ENCODE results near the gene USP9Y.

The USP9Y gene

GRCh38 chrY:12808046-12808445 is 107.0 kb downstream of the USP9Y start:
- DNase-seq: no peak

- DNase-seq: peak; percentile 1
These were observed 108.0 kb downstream of the USP9Y start for GRCh38 chrY:12809034-12809433.

- DNase-seq: no peak
These were observed 122.4 kb downstream of the USP9Y start for GRCh38 chrY:12823408-12823807.

- DNase-seq: no peak
These were observed 125.8 kb downstream of the USP9Y start for GRCh38 chrY:12826791-12827190.

GRCh38 chrY:12833284-12833683 is 132.3 kb downstream of the USP9Y start:
- DNase-seq: no peak

DNA sequence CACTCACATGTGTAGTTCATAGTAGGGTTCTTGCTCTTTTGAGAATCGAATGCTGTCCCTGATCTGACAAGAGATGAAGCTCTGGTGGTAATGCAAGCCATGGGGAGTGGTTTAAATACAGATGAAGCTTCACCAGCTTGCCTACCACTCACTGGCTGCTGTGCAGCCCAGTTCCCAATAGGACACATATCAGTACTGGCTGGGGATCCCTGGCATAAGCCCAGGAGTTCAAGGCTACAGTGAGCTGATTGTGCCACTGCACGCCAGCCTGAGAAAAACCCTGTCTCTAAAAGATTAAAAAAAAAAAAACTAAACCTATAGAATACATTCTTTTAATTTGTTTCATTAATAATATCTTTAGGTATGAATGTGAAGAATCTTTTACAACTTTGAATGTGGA is 136.5 kb downstream of the USP9Y start:
- DNase-seq: no peak

- DNase-seq: no peak
These were observed 140.3 kb downstream of the USP9Y start for GRCh38 chrY:12841368-12841767.

DNA sequence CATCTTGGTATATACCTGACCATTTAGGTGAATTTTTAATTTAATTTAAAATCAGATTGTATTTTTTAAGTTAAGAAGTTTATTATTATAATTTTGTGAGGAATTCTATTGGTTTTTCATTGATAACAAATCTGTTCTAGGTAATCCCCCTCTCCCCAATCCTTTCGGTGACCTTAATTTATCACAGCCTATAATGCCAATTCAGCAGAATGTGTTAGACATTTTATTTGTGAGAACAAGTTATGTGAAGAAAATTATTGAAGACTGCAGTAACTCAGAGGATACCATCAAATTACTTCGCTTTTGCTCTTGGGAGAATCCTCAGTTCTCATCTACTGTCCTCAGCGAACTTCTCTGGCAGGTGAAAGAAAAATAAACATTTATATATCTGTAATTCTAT is 145.8 kb downstream of the USP9Y start:
- DNase-seq: no peak

DNA sequence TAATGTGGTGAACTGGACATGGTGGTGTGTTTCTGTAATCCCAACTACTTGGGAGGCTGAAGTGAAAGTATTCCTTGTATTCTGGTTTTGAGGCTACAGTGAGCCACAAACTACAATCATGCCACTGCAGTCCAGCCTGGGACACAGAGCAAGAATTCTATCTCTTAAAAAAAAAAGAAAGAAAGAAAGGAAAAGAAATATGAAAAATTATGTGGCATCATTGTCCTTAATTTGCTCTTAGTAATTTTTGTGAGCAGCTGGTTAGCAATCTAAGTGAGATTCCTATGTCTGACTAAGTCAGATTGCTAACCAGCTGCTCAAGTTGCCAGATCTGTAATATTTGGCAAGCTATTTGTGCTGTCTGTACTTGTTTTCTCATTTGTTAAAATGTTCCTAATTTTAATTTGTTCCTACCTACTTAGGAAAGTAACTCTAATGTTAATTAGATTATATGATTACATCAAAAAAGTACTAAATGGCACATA is 154.8 kb downstream of the USP9Y start:
- DNase-seq: no peak

DNA sequence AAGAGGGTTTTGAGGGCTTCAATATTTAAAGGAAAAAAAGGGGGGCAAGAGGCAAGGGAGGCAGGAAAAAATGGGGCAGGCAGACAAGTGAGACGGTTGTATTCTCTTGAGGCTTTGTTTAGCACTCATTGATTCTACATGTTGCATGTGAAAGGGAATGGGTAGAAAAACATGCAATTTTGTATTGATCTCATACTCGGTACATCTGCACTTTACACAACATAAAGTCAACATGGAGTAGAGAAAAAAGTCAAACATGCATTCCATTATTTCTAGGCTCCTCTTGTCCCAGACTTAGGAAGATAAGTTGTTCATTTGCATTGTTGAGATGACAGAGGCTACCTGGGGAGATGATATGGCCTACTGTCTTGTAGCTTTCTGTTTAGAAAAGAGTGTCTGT is 166.9 kb downstream of the USP9Y start:
- no peak for DNase-seq

DNA sequence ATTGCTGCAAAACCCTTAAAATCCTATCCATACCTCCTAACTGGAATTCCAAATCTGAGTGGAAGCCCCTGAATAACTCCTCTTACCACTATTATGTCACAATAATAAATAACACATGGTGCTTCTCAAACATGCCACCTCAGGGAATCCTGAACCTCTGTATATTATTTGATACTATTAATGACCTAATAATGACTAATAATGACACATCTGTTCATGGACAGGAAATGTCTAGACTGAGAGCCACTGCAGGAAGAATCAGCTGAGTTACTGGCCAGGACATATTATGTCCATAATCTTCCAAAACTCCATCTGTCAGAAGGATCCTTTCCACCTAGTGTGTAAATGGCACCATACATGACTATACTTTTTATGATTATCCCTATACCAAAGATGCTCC is 195.9 kb downstream of the USP9Y start:
- no peak for DNase-seq

DNA sequence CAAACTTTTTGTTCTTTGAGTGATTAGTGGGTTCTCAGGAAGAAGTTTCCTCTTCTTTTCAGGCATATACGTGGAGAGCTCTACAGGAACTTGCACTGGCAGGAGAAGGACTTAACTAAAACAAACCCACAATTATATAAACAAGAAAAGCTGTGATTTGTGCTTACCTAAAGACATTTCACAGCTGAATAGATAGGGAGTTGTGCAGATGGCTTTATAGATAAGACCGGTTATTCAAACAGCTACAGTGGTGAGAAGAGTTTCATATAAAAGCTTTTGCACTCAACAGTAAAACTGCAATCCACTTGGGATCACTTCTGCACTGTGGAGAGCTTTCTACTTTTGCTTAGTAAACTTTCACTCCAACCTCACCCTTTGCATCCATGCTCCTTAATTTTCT is 197.6 kb downstream of the USP9Y start:
- no peak for DNase-seq

DNA sequence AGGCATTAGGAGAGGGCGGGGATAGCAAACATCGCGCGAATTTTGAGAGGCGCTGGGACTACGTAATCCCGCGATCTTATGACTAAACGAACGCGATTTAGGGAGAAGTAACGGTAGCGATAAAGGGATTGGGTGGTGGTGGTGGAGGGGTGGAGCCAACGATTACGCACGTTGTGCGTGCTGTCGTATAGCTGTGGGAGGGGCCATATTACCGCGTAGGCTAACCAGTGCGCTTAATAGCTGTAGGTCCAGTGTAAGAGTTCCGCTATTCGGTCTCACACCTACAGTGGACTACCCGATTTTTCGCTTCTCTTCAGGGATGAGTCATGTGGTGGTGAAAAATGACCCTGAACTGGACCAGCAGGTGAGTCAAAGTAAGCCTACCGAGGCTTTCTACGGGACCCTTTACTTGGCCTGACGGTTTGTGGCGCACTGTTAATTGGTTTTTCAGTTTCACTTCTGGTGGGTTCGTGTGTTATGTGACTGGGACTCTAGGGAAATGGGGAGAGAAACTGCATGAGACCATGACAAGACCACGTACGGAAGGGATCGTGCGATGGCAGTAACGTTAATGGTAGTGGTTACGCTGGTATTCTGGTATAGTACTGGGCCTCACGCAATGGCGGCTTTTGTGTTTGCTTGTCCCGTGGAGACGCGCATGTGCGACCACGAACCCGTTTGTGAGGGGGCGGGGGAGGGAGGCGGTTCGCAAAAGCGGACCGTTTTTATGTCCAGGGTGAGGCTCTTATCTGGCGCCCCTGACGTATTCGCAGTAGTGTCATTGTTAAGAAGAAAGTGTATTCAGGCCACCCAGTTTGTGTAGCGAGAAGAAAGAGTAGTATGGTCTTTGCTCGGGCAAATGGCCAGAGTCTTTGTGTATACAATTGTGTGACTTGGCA is 203.8 kb downstream of the USP9Y start, which contains the start of gene DDX3Y:
Gene DDX3Y, plus strand, starts transcription at position 251 of the 899 bp plus-strand sequence. Its CDS starts 69 bp downstream, at position 320.
- peak; percentile 94 for DNase-seq

GRCh38 chrY:12905517-12905872 is 204.5 kb downstream of the USP9Y start:
- DNase-seq: peak; percentile 72

DNA sequence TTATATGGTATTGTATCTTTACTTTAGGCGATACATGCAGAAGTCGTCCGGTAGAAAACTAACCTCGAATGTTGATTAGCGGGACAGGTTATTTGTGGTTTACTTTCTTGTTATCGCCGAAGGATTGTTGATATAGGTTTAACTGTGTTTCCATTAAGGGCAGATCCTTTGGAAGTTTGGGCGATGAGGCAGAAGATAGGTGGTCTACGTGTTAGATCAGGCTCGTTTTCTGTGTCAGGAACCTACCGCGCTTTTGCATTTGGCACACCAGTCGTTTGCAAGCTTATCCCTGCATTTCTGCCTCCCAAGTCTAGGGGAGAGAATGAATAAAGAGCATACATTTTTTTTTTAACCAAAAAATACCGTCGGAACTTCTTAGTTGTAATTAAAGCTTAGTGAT is 204.9 kb downstream of the USP9Y start:
- DNase-seq: no peak

Data from inflammatory macrophage treated with lipopolysaccharide for 4 hours (primary cell).